Fibroblast of mammary gland (primary cell): ENCODE results near the gene ARHGAP32.
A peak's percentile ranks its signal among the peaks of the same experiment; 100 is the strongest.
"Not testable (repeated sequence)": the region's sequence is repeated elsewhere in the genome, so short reads cannot be mapped to it uniquely, and the experiment has no call there.

Source experiments
- DNase-seq: peaks from one replicate; pipeline ENCODE4 v3.0.0-alpha.2; 2010; ENCODE audit warnings: low read depth
- H3K4me3 ChIP-seq: 2 replicates; pipeline ENCODE4 v1.5.1; 2011; ENCODE audit warnings: low read depth, mild to moderate bottlenecking, low read length, moderate library complexity; ENCODE audit not compliant: control insufficient read depth
- CTCF ChIP-seq: conservative IDR thresholded peaks from 2 replicates; pipeline ENCODE4 v1.5.1; 2011; ENCODE audit warnings: low read depth, low read length, inconsistent platforms; ENCODE audit not compliant: control insufficient read depth, insufficient read depth

ARHGAP32 gene

GRCh38 chr11:129208863-129209262, 16.7 kb upstream of the ARHGAP32 start:
- TF ChIP-seq CTCF = no peak
- no peak for DNase-seq
- no peak overlapping the region for H3K4me3 ChIP-seq

DNA sequence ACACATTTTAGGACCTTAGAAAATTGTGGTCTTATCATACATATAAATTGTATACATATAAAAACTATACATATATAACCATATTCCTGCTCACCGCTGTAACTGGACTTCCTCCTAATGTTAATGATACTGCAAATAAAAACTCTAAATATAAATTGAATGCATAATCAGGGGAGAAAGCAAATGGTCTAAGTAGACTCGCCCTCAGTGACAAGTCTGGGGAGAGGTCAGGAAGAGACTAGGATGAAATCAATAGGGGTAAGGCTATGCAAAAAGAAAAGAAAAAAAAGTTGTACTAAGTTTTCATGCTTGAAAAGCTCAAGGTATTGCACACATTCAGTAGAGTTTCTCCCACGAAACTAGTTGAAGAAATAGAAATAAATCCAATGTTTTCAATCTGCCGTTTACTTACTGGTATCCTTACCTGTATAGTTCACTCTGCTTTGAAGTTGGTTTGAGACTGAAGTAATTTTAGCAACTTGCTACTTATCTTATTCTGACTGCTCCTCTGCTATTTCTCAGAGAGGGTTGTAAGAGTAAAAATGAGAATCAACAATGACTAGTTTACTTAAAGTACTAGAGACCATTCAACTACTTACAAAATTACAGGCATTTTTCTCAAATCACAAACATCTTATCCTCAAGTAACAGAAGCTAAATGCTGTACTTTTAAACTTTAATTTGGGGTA, 12.2 kb upstream of the ARHGAP32 start:
- no peak for DNase-seq
- TF ChIP-seq CTCF = no peak
- no peak overlapping the region for H3K4me3 ChIP-seq

GRCh38 chr11:129202646-129203045, 10.5 kb upstream of the ARHGAP32 start:
- no peak for TF ChIP-seq CTCF
- no peak overlapping the region for H3K4me3 ChIP-seq
- no peak for DNase-seq

DNA sequence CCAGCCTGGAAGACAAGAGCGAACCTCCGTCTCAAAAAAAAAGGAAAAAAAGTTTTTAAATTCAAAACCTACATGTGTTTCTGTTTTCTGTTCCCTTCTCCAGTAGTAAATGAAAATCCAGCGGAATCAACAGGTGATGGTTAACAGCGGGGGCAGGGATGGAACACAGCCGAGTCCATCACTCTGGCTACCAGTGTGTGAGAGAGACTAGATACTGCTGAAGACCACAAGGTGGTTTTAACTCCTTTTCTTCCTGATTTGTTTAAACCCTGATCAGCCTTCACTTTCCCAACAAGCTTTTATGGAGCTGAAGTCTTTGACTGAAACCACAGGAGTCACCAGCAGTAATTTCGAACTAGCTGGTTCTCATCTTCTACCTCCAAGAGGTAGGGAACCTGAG, 3.6 kb upstream of the ARHGAP32 start:
- H3K4me3 ChIP-seq = no peak overlapping the region

DNA sequence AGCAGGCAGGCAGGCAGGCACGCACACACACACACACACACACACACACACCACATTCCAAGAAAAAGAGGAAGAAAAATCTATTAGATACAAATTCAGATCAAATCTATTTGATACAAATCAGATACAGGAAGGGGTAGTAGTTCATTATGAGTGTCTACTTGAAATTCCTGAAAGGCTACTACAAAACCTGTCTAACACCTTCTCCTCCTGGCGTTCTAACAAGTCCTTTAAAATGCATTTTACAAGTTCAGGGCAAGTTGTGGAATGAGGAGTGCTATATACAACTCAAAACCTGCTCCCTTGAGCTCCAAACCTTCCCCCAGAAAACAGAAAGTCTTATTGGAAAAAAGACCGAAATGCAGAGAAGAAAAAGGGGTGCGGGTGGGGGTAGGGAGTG, 476 bp downstream of the ARHGAP32 start:
- TF ChIP-seq CTCF = no peak
- no peak overlapping the region for H3K4me3 ChIP-seq
- DNase-seq = no peak

More for the DNA sequence above, 3.6 kb upstream of the ARHGAP32 start:
- no peak for DNase-seq
- TF ChIP-seq CTCF = no peak

GRCh38 chr11:129190087-129190486, 2.0 kb downstream of the ARHGAP32 start:
- TF ChIP-seq CTCF = no peak
- peak; percentile 25 for DNase-seq
- no peak overlapping the region for H3K4me3 ChIP-seq

- no peak overlapping the region for H3K4me3 ChIP-seq
- TF ChIP-seq CTCF = no peak
Measured at GRCh38 chr11:129189646-129190045, 2.5 kb downstream of the ARHGAP32 start.

GRCh38 chr11:129185082-129185481, 7.0 kb downstream of the ARHGAP32 start:
- not testable (repeated sequence) for H3K4me3 ChIP-seq, DNase-seq

More at GRCh38 chr11:129189646-129190045, 2.5 kb downstream of the ARHGAP32 start:
- DNase-seq = no peak
